Colonic mucosa (tissue), 4 donors: Measurements from ENCODE around the gene SPIRE1. TPM values are rescaled to one million over a fixed set of nuclear protein-coding genes. Genes with fewer than 3 reads are reported as not detected.
A peak's percentile ranks its signal among the peaks of the same experiment; 100 is the strongest.

Source experiments
- DNase-seq: peaks from one replicate; pipeline ENCODE4 v3.0.0-alpha.2; 2020
- H3K27ac ChIP-seq: fragments of 200-600 bp; one replicate; pipeline ENCODE4 v1.8.0; 2021
- H3K27me3 ChIP-seq: fragments of 200-600 bp; one replicate; pipeline ENCODE4 v1.8.0; 2021
- H3K36me3 ChIP-seq: fragments of 200-600 bp; one replicate; pipeline ENCODE4 v1.8.0; 2021
- H3K4me1 ChIP-seq: fragments of 200-600 bp; one replicate; pipeline ENCODE4 v1.8.0; 2021; ENCODE audit warnings: mild to moderate bottlenecking
- H3K4me3 ChIP-seq: fragments of 200-600 bp; one replicate; pipeline ENCODE4 v1.8.0; 2021
- H3K9ac ChIP-seq, 2 donors: one replicate each; pipeline ENCODE4 v1.7.0; 2013; ENCODE audit warnings: control low read depth in 2 of 2, low read depth in 2 of 2, low read length in 2 of 2
- H3K9me3 ChIP-seq: fragments of 200-600 bp; one replicate; pipeline ENCODE4 v1.8.0; 2021
- CTCF ChIP-seq: fragments of 200-600 bp; IDR thresholded peaks from one replicate; pipeline ENCODE4 v1.8.0; 2022; ENCODE audit warnings: antibody characterized with exemption, mild to moderate bottlenecking
- intact Hi-C: fragments of 100-400 bp; cut with DNase I; formaldehyde crosslinking; loops from one replicate; pipeline ENCODE4 v1.14.1; 2022
- total RNA-seq, 2 donors: library from RNA; stranded (reverse); fragmentation: NEBNext Ultra II Directional in 1 of 2; extraction: Animal tissue kit (Norgen Biotek cat#: 25700) in 1 of 2; gene quantifications; one replicate each; pipeline ENCODE4 v1.2.1, GENCODE V29; 2021
- donor health status: healthy.
- donor health status: DM: no; HTN: no; CAD: no.
- donor health status: DM: no; HTN: no; CAD: no.

Gene SPIRE1
- total RNA-seq, 2 donors from 2014 or later = 2.7 to 9.0 TPM

- Histone ChIP-seq H3K4me1 (no peaks in the 10 kb centered on the region), H3K9me3 (no peaks in the 10 kb centered on the region), H3K27ac (peak overlapping the region; percentile 14), H3K27me3 (no peaks in the 10 kb centered on the region), H3K36me3 (no peaks in the 10 kb centered on the region), H3K4me3 (no peak overlapping the region), H3K9ac (no peak overlapping the region)
- peak; percentile 29 for DNase-seq
- TF ChIP-seq CTCF = no peak
- intact Hi-C loops = no loop called here
Observed at GRCh38 chr18:12679183-12679786, 21.4 kb upstream of the SPIRE1 start.

- no peak for TF ChIP-seq CTCF
- no peaks in the 10 kb centered on the region for H3K36me3 ChIP-seq
- DNase-seq = no peak
- H3K27me3 ChIP-seq = no peaks in the 10 kb centered on the region
- H3K9ac ChIP-seq = no peak overlapping the region
- H3K9me3 ChIP-seq = no peaks in the 10 kb centered on the region
- H3K4me1 ChIP-seq = no peaks in the 10 kb centered on the region
- intact Hi-C loops = no loop called here
- H3K27ac ChIP-seq = no peak overlapping the region
- H3K4me3 ChIP-seq = no peak overlapping the region
Observed at GRCh38 chr18:12668041-12668440, 10.1 kb upstream of the SPIRE1 start.

- H3K27ac ChIP-seq = no peak overlapping the region
- H3K4me1 ChIP-seq = no peaks in the 10 kb centered on the region
- H3K9me3 ChIP-seq = no peaks in the 10 kb centered on the region
- peak; percentile 84 for TF ChIP-seq CTCF
- no peaks in the 10 kb centered on the region for H3K27me3 ChIP-seq
- no peak overlapping the region for H3K9ac ChIP-seq
- no peak overlapping the region for H3K4me3 ChIP-seq
- intact Hi-C loops = loop anchor here (2.0 kb wide), 1 partner anchor 269 kb away; no protein-coding TSS in a partner anchor
- DNase-seq = peak; percentile 50
- no peaks in the 10 kb centered on the region for H3K36me3 ChIP-seq
Observed at GRCh38 chr18:12659904-12660605, 2.1 kb upstream of the SPIRE1 start.

GRCh38 chr18:12658426-12659138 lies 675 bp upstream of the SPIRE1 start:
- Histone ChIP-seq H3K9me3 (no peaks in the 10 kb centered on the region), H3K4me1 (no peaks in the 10 kb centered on the region), H3K27ac (peak overlapping the region; percentile 65), H3K27me3 (no peaks in the 10 kb centered on the region), H3K36me3 (no peaks in the 10 kb centered on the region), H3K4me3 (peak overlapping the region; percentile 69), H3K9ac (peak overlapping the region; percentile 40 to 51)
- peak; percentile 36 for DNase-seq
- TF ChIP-seq CTCF = no peak
- intact Hi-C loops = no loop called here

GRCh38 chr18:12656938-12657683 lies 796 bp downstream of the SPIRE1 start:
- Histone ChIP-seq H3K9me3 (no peaks in the 10 kb centered on the region), H3K27me3 (no peaks in the 10 kb centered on the region), H3K4me1 (no peaks in the 10 kb centered on the region), H3K9ac (peak overlapping the region; percentile 61), H3K4me3 (peak overlapping the region; percentile 69), H3K27ac (peak overlapping the region; percentile 80), H3K36me3 (no peaks in the 10 kb centered on the region)
- TF ChIP-seq CTCF = no peak
- intact Hi-C loops = no loop called here
- no peak for DNase-seq
